A549 (cell line): ENCODE data around the gene ELP5. TPM values are rescaled to one million over a fixed set of nuclear protein-coding genes. Genes with fewer than 3 reads are reported as not detected.

Source experiments
- ATAC-seq, 2 experiments: fragments of 200-7000 bp in 1 of 2; fragments of >200 bp in 1 of 2; cut with Nextera tagmentation in 1 of 2; cut with Tn5 transposase in 1 of 2; 3 replicates each; pipeline versions ENCODE4 v1.8.0 to v1.9.1; 2018 to 2020; ENCODE audit warnings: mild to moderate bottlenecking in 1 of 2, moderate library complexity in 1 of 2
- CTCF ChIA-PET: fragments of 300-600 bp; sonication (Branson Sonifier 250); formaldehyde crosslinking; extraction: SDS; loops from one replicate; lab custom pipeline; 2021; ENCODE audit warnings: antibody characterized with exemption, inconsistent platforms; lab: Yijun Ruan, JAX
- POLR2A ChIA-PET: fragments of 350-600 bp; formaldehyde crosslinking; extraction: SDS; loops from one replicate; lab custom pipeline; 2021; ENCODE audit warnings: antibody characterized with exemption, inconsistent platforms; lab: Yijun Ruan, JAX
- DNase-seq, 2 experiments: peaks; one replicate each; pipeline versions ENCODE4 v3.0.0 to v3.0.0-alpha.2; 2011 to 2016; ENCODE audit warnings: low read depth in 1 of 2, low spot score in 1 of 2
- FAIRE-seq: peaks from 2 replicates; lab custom pipeline; 2011; peaks lifted over from hg19 to GRCh38; lab: Jason Lieb, UNC
- H3K27ac ChIP-seq, 2 experiments: fragments of >200 bp; sonication (Bioruptor Twin); formaldehyde crosslinking; 3 replicates each; pipeline ENCODE4 v1.5.1; 2016 to 2017
- H3K4me1 ChIP-seq: fragments of >200 bp; sonication (Bioruptor Twin); formaldehyde crosslinking; 3 replicates; pipeline ENCODE4 v1.6.1; 2016
- H3K4me2 ChIP-seq: fragments of >200 bp; sonication (Bioruptor Twin); formaldehyde crosslinking; 3 replicates; pipeline ENCODE4 v1.6.1; 2016
- H3K4me3 ChIP-seq: fragments of >200 bp; sonication (Bioruptor Twin); formaldehyde crosslinking; 3 replicates; pipeline ENCODE4 v1.5.1; 2016
- H3K9me3 ChIP-seq: fragments of >200 bp; sonication (Bioruptor Twin); formaldehyde crosslinking; 3 replicates; pipeline ENCODE4 v1.6.1; 2016
- CBX8 ChIP-seq: fragments of 200-600 bp; sonication (generic); IDR thresholded peaks from 2 replicates; pipeline ENCODE4 v1.6.1; 2016
- CEBPB ChIP-seq, 2 experiments: fragments of >200 bp in 1 of 2; sonication (Bioruptor Twin) in 1 of 2; formaldehyde crosslinking in 1 of 2; IDR thresholded peaks; 2 replicates each; pipeline ENCODE4 v1.6.1; 2012 to 2016
- CHD4 ChIP-seq: fragments of 200-600 bp; sonication (generic); IDR thresholded peaks from 2 replicates; pipeline ENCODE4 v1.6.1; 2016; ENCODE audit warnings: antibody characterized with exemption, mild to moderate bottlenecking, borderline replicate concordance
- FOSB ChIP-seq: fragments of 250-450 bp; sonication (Bioruptor Pico); IDR thresholded peaks from 2 replicates; pipeline ENCODE4 v1.5.0; 2020; ENCODE audit warnings: mild to moderate bottlenecking, moderate library complexity
- GATA3 ChIP-seq: IDR thresholded peaks from 2 replicates; pipeline ENCODE4 v1.6.1; 2012; ENCODE audit warnings: borderline replicate concordance
- HDAC2 ChIP-seq: fragments of 200-600 bp; sonication (generic); IDR thresholded peaks from 2 replicates; pipeline ENCODE4 v1.6.1; 2016
- HEYL ChIP-seq: fragments of 250-450 bp; sonication (Bioruptor Pico); IDR thresholded peaks from 2 replicates; pipeline ENCODE4 v1.8.0; 2021; ENCODE audit warnings: mild to moderate bottlenecking, moderate library complexity
- KDM1A ChIP-seq: fragments of 200-600 bp; sonication (generic); IDR thresholded peaks from 2 replicates; pipeline ENCODE4 v1.6.1; 2016; ENCODE audit warnings: low read depth, mild to moderate bottlenecking
- MAZ ChIP-seq: fragments of 150-350 bp; IDR thresholded peaks from 2 replicates; pipeline ENCODE4 v1.6.1; 2014; ENCODE audit warnings: antibody characterized with exemption, low read depth, low read length, borderline replicate concordance
- PBX3 ChIP-seq: IDR thresholded peaks from 2 replicates; pipeline ENCODE4 v1.6.1; 2012
- PHF8 ChIP-seq: fragments of 200-600 bp; sonication (generic); IDR thresholded peaks from 2 replicates; pipeline ENCODE4 v1.6.1; 2016; ENCODE audit warnings: low read depth, mild to moderate bottlenecking, antibody characterized with exemption, moderate library complexity, borderline replicate concordance
- POLR2AphosphoS2 ChIP-seq: conservative IDR thresholded peaks from 2 replicates; pipeline ENCODE4 v1.6.1; 2012; ENCODE audit warnings: low read length, improper control_type of control experiment, inconsistent platforms
- RAD21 ChIP-seq, 2 experiments: fragments of >200 bp in 1 of 2; sonication (Bioruptor Twin) in 1 of 2; formaldehyde crosslinking in 1 of 2; IDR thresholded peaks in 1 of 2; conservative IDR thresholded peaks in 1 of 2; 2 replicates in 1 of 2; 3 replicates in 1 of 2; pipeline ENCODE4 v1.6.1; 2012 to 2018; ENCODE audit warnings: inconsistent platforms in 1 of 2
- RARB ChIP-seq: fragments of 250-450 bp; sonication (Bioruptor Pico); IDR thresholded peaks from 2 replicates; pipeline ENCODE4 v1.8.0; 2021; ENCODE audit warnings: mild to moderate bottlenecking, moderate library complexity
- RFX5 ChIP-seq: fragments of 450-650 bp; IDR thresholded peaks from 2 replicates; pipeline ENCODE4 v1.7.1; 2014; ENCODE audit warnings: antibody characterized with exemption, mild to moderate bottlenecking, moderate library complexity
- RNF2 ChIP-seq: fragments of 200-600 bp; sonication (generic); IDR thresholded peaks from 2 replicates; pipeline ENCODE4 v1.6.1; 2016; ENCODE audit warnings: low read depth, mild to moderate bottlenecking, antibody characterized with exemption, moderate library complexity, borderline replicate concordance
- SREBF2 ChIP-seq: fragments of 450-650 bp; IDR thresholded peaks from 2 replicates; pipeline ENCODE4 v1.6.1; 2014; ENCODE audit warnings: mild to moderate bottlenecking, moderate library complexity
- USF2 ChIP-seq: fragments of 450-650 bp; IDR thresholded peaks from 2 replicates; pipeline ENCODE4 v1.6.1; 2014; ENCODE audit warnings: antibody characterized with exemption
- ZC3H11A ChIP-seq: fragments of 450-650 bp; IDR thresholded peaks from 2 replicates; pipeline ENCODE4 v1.6.1; 2014; ENCODE audit warnings: antibody characterized with exemption, mild to moderate bottlenecking
- ZSCAN20 ChIP-seq: fragments of 250-450 bp; sonication (Bioruptor Pico); IDR thresholded peaks from 2 replicates; pipeline ENCODE4 v1.8.0; 2022; ENCODE audit warnings: mild to moderate bottlenecking, moderate library complexity
- WGBS: methylation state at CpG from one replicate; pipeline ENCODE4 v1.1.6; 2017; ENCODE audit errors: missing lambda C conversion rate; 5-methylcytosine and 5-hydroxymethylcytosine counted together
- polyA plus RNA-seq, 4 experiments: library from polyadenylated mRNA; depleted of rRNA in 3 of 4; stranded (reverse); fragments of >200 nt; fragmentation: RNase III in 1 of 4; extraction: RNeasy Plus Mini Kit Qiagen cat#74134 plus additional on column Dnase treatment in 1 of 4; gene quantifications; 2 replicates in 3 of 4; 3 replicates in 1 of 4; pipeline ENCODE4 v1.2.3, GENCODE V29; 2011 to 2017

The ELP5 gene
- polyA plus RNA-seq, 2 of the 4 experiments (the other 2 are of a cell fraction) = 92.1 to 133 TPM

GRCh38 chr17:7285679-7286078 lies 33.7 kb downstream of the ELP5 start:
- FAIRE-seq (no peak), ATAC-seq (no peak)
- CTCF ChIA-PET = interaction anchor here (0.6 to 13.5 kb wide), 12 partner anchors 8 to 330 kb away, joined by 3 to 446 read pairs (median 4); partner anchors contain the start of genes ACADVL and DLG4
- TF ChIP-seq GATA3 = no peak
- no peak for TF ChIP-seq MAZ
- TF ChIP-seq PBX3 = no peak
- TF ChIP-seq SREBF2 = no peak
- TF ChIP-seq RFX5 = no peak
- TF ChIP-seq CHD4 = no peak
- TF ChIP-seq FOSB (CRISPR knock-in tag) = no peak
- TF ChIP-seq ZC3H11A = no peak
- TF ChIP-seq HDAC2 = no peak
- TF ChIP-seq CEBPB (IDR thresholded peaks at IDR 0.05) = no peak
- TF ChIP-seq PHF8 = no peak
- TF ChIP-seq ZSCAN20 (CRISPR knock-in tag) = no peak
- TF ChIP-seq RARB = no peak
- TF ChIP-seq HEYL (CRISPR knock-in tag) = no peak
- TF ChIP-seq, all 56 proteins: peak for 0
- no peaks in the 10 kb centered on the region for H3K9me3 ChIP-seq
- POLR2A ChIA-PET = no interaction called here
- no peak overlapping the region for H3K4me2 ChIP-seq
- 76% methylated on average over 7 of the region's 12 CpGs for WGBS
- no peak overlapping the region for H3K27ac ChIP-seq
- H3K4me3 ChIP-seq = no peak overlapping the region
- no peak for DNase-seq
- H3K4me1 ChIP-seq = peaks cover 8% of the 10 kb centered on the region

- DNase-seq = no peak
- ChIA-PET CTCF (interaction anchor here (1.0 to 13.5 kb wide), 7 partner anchors 9 to 147 kb away, joined by 3 to 446 read pairs (median 5); partner anchors contain the start of genes GPS2 and SLC2A4), POLR2A (no interaction called here)
- Histone ChIP-seq H3K9me3 (no peaks in the 10 kb centered on the region), H3K4me2 (no peak overlapping the region), H3K4me3 (no peak overlapping the region), H3K27ac (no peak overlapping the region), H3K4me1 (peaks cover 7% of the 10 kb centered on the region; the same call in 2 of the 3 replicates)
- 75% methylated on average over 17 of the region's 18 CpGs for WGBS
- TF ChIP-seq ZSCAN20 (CRISPR knock-in tag) = no peak
- TF ChIP-seq MAZ = no peak
- TF ChIP-seq CBX8 = no peak
- TF ChIP-seq RARB = no peak
- no peak for TF ChIP-seq USF2
- TF ChIP-seq RNF2 = no peak
- no peak for TF ChIP-seq KDM1A
- no peak for TF ChIP-seq RFX5
- no peak for TF ChIP-seq FOSB (CRISPR knock-in tag)
- TF ChIP-seq RAD21 (conservative IDR thresholded peaks at IDR 0.05 in 1 of 2, IDR thresholded peaks at IDR 0.05 in 1 of 2) = no peak
- no peak; a peak in 1 of 6 replicates for ATAC-seq
- no peak for FAIRE-seq
Observed at GRCh38 chr17:7289256-7290032, 37.4 kb downstream of the ELP5 start.

- ATAC-seq (no peak), FAIRE-seq (no peak), DNase-seq (no peak)
- peaks cover 14% of the 10 kb centered on the region; the same call in 2 of the 3 replicates for H3K4me1 ChIP-seq
- H3K4me2 ChIP-seq = no peak overlapping the region
- H3K9me3 ChIP-seq = no peaks in the 10 kb centered on the region
- 86% methylated on average over 19 of the region's 19 CpGs for WGBS
- ChIA-PET POLR2A (no interaction called here), CTCF (interaction anchor here (1.1 to 13.5 kb wide), 4 partner anchors 10 to 69 kb away, joined by 3 to 446 read pairs (median 50); partner anchors contain the start of genes GPS2 and SLC2A4)
- no peak overlapping the region for H3K27ac ChIP-seq
- no peak for TF ChIP-seq POLR2AphosphoS2
- no peak for TF ChIP-seq RNF2
- no peak overlapping the region for H3K4me3 ChIP-seq
Observed at GRCh38 chr17:7290166-7290565, 38.2 kb downstream of the ELP5 start.
